Measurements from ENCODE around the gene VASN.

- no peak for TF ChIP-seq CTCF (IDR thresholded peaks at IDR 0.05; ENCODE audit: low read length)
- TF ChIP-seq EZH2 (IDR thresholded peaks at IDR 0.05; ENCODE audit: borderline replicate concordance, low read length), result no peak
Observed at GRCh38 chr16:4403133-4403949, 31.7 kb downstream of the VASN start.
